Progenitor cell of endocrine pancreas (in vitro differentiated cells): ENCODE results near the gene CEACAM20. TPM values are rescaled to one million over a fixed set of nuclear protein-coding genes. Genes with fewer than 3 reads are reported as not detected.
"Not testable (repeated sequence)": the region's sequence is repeated elsewhere in the genome, so short reads cannot be mapped to it uniquely, and the experiment has no call there.

Experiments
- DNase-seq: peaks from one replicate; pipeline ENCODE4 v3.0.0; 2021; ENCODE audit warnings: low spot score; ENCODE audit not compliant: unreplicated experiment
- H3K27ac Mint-ChIP-seq: 2 replicates; pipeline ENCODE4 v1.8.0; 2021; ENCODE audit warnings: mild to moderate bottlenecking, moderate library complexity, mixed read lengths
- H3K27me3 Mint-ChIP-seq: 2 replicates; pipeline ENCODE4 v1.8.0; 2021; ENCODE audit warnings: mixed read lengths
- H3K36me3 Mint-ChIP-seq: 2 replicates; pipeline ENCODE4 v1.8.0; 2022; ENCODE audit warnings: mixed read lengths; ENCODE audit not compliant: insufficient read depth
- H3K4me1 Mint-ChIP-seq: 2 replicates; pipeline ENCODE4 v1.8.0; 2021; ENCODE audit warnings: low read depth, mixed read lengths
- H3K4me3 Mint-ChIP-seq: 2 replicates; pipeline ENCODE4 v1.8.0; 2021; ENCODE audit warnings: low read depth, mild to moderate bottlenecking, moderate library complexity, mixed read lengths
- H3K9me3 Mint-ChIP-seq: 2 replicates; pipeline ENCODE4 v1.8.0; 2021; ENCODE audit warnings: low read depth, mixed read lengths
- CTCF ChIP-seq: fragments of 200-600 bp; sonication (generic); IDR thresholded peaks from one replicate; pipeline ENCODE4 v1.5.0; 2021; ENCODE audit warnings: antibody characterized with exemption, mild to moderate bottlenecking; ENCODE audit not compliant: unreplicated experiment
- total RNA-seq: library from RNA; stranded (reverse); gene quantifications from 2 replicates; pipeline ENCODE4 v1.2.1, GENCODE V29; 2021

CEACAM20 gene
- total RNA-seq, 1 donor from 2014 or later = not detected

DNA sequence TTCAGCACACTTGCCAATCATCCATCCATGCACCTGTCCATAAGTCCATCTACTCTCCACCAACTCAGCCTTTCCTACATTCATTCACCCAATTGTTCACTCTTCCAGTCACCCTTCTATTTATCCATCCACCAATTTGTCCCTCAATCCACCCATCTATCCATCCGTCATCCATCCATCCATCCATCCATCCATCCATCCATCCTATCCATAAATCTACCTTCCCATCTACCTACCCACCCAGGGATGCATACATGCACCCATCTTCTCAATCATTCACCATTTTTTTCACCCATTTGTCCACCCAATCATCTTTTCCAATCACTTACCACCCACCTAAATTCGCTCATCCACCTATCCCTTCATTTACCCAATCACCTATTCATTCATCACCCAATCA lies 14.6 kb upstream of the CEACAM20 start:
- Mint-ChIP-seq H3K9me3 (no peaks in the 10 kb centered on the region), H3K27ac (no peak overlapping the region), H3K4me1 (peaks cover 2% of the 10 kb centered on the region), H3K4me3 (no peak overlapping the region), H3K27me3 (peaks cover 52% of the 10 kb centered on the region), H3K36me3 (no peaks in the 10 kb centered on the region)
- no peak for DNase-seq
- TF ChIP-seq CTCF = no peak

DNA sequence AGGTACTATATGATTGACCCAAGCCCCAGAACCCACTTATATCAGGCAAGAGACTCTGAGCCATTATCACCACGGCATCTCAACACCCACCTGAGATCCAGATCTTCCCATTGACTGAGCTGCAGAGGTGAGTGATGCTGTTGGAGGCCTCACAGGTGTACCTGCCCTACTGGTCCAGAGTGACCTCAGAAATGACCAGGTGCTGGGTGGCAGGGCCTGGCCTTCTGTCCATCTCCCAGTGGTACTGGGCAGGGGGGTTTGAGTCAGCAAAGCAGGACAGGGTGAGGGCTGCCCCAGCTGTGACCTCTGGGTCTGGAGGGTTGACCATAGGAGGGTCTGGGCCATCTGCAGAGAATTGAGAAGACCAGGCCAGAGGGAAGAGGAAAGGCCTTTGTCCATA lies 13.2 kb upstream of the CEACAM20 start:
- no peak for TF ChIP-seq CTCF
- Mint-ChIP-seq H3K9me3 (no peaks in the 10 kb centered on the region), H3K27me3 (peaks cover 55% of the 10 kb centered on the region), H3K36me3 (no peaks in the 10 kb centered on the region), H3K27ac (no peak overlapping the region), H3K4me3 (no peak overlapping the region), H3K4me1 (no peaks in the 10 kb centered on the region)
- DNase-seq = no peak

- H3K4me1 Mint-ChIP-seq = no peaks in the 10 kb centered on the region
Measured at GRCh38 chr19:44540736-44541135, 11.3 kb upstream of the CEACAM20 start.

GRCh38 chr19:44539991-44540390 lies 10.5 kb upstream of the CEACAM20 start:
- Mint-ChIP-seq H3K4me1 (no peaks in the 10 kb centered on the region), H3K9me3 (peaks cover 4% of the 10 kb centered on the region), H3K27me3 (peaks cover 76% of the 10 kb centered on the region), H3K4me3 (no peak overlapping the region), H3K36me3 (no peaks in the 10 kb centered on the region), H3K27ac (no peak overlapping the region)
- no peak for DNase-seq
- no peak for TF ChIP-seq CTCF

More at GRCh38 chr19:44540736-44541135, 11.3 kb upstream of the CEACAM20 start:
- H3K27ac Mint-ChIP-seq = no peak overlapping the region
- no peaks in the 10 kb centered on the region for H3K9me3 Mint-ChIP-seq
- H3K27me3 Mint-ChIP-seq = peaks cover 69% of the 10 kb centered on the region
- no peak overlapping the region for H3K4me3 Mint-ChIP-seq
- DNase-seq = no peak
- H3K36me3 Mint-ChIP-seq = no peaks in the 10 kb centered on the region
- no peak for TF ChIP-seq CTCF

DNA sequence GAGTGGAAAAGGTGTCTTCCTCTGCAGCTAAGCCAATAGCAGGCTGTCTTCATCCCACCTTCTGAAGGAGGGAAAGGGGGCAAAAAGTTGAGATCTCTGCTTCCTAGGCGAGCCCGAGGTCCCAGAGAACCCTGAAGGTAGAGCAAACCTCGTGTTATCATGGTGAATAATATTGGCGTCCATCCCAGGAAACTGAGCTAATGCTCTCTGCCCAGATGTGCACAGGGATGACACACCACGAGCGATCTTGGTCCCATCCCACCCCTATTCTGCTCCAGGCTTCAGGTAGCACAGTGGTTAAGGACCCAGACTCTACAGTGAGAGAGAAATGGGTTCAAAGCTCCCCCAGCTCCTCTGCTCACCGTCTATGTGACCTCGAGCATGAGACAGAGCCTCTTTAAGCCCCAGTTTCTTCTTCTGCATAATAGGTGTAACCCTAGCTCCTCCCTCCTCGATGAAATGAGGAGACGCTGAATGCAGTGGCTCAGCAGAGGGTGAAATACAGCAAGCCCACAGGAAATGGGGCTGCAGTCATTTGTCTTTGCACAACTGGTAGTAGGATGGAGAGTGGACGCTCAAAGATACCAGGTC lies 9.9 kb upstream of the CEACAM20 start:
- peaks cover 4% of the 10 kb centered on the region for H3K9me3 Mint-ChIP-seq
- no peaks in the 10 kb centered on the region for H3K36me3 Mint-ChIP-seq
- no peak overlapping the region for H3K27ac Mint-ChIP-seq
- no peak for TF ChIP-seq CTCF
- H3K4me1 Mint-ChIP-seq = no peaks in the 10 kb centered on the region
- H3K4me3 Mint-ChIP-seq = no peak overlapping the region
- no peak for DNase-seq
- peaks cover 76% of the 10 kb centered on the region for H3K27me3 Mint-ChIP-seq

DNA sequence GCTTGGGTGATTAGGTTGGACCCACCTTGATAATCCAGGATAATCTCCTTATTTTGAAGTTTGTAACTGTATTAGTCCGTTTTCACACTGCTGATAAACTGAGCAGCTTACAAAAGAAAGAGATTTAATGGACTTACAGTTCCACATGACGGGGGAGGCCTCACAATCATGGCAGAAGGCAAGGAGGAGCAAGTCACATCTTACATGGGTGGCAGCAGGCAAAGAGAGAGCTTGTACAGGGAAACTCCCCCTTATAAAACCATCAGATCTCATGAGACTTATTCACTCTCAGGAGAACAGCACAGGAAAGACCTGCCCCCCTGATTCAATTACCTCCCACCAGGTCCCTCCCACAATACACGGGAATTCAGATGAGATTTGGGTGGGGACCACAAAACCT lies 5.9 kb upstream of the CEACAM20 start:
- H3K27me3 Mint-ChIP-seq = peaks cover 71% of the 10 kb centered on the region
- not testable (repeated sequence) for DNase-seq, H3K36me3 Mint-ChIP-seq, H3K27ac Mint-ChIP-seq, H3K4me3 Mint-ChIP-seq, H3K4me1 Mint-ChIP-seq, H3K9me3 Mint-ChIP-seq
